OCI-LY7 (cell line): ENCODE results near the gene GMPPA. TPM values are rescaled to one million over a fixed set of nuclear protein-coding genes. Genes with fewer than 3 reads are reported as not detected.

Source experiments
- BruUV-seq: library from RNA; stranded (reverse); fragments of 400-500 nt; replicated peaks from 2 replicates; lab custom pipeline; 2021; lab: Mats Ljungman, UMichigan
- CTCF ChIA-PET: fragments of 300-600 bp; sonication (Branson Sonifier 250); formaldehyde crosslinking; loops from one replicate; lab custom pipeline; 2022; ENCODE audit warnings: antibody characterized with exemption; ENCODE audit not compliant: unreplicated experiment; lab: Charles Lee
- POLR2A ChIA-PET: fragments of 300-600 bp; sonication (Branson Sonifier 250); formaldehyde crosslinking; loops from one replicate; lab custom pipeline; 2022; ENCODE audit warnings: antibody characterized with exemption; lab: Charles Lee
- DNase-seq: peaks from one replicate; pipeline ENCODE4 v3.0.0-alpha.2; 2015; ENCODE audit warnings: low spot score
- H2AFZ ChIP-seq: fragments of 200-600 bp; sonication (generic), shearing (Covaris generic); 2 replicates; pipeline ENCODE4 v1.6.1; 2014; ENCODE audit warnings: mild to moderate bottlenecking, antibody characterized with exemption, low read length, moderate library complexity
- H3K27ac ChIP-seq: fragments of 200-600 bp; sonication (generic); 2 replicates; pipeline ENCODE4 v1.5.1; 2014; ENCODE audit warnings: mixed run types, low read depth, mild to moderate bottlenecking, moderate library complexity, low read length, inconsistent platforms; ENCODE audit not compliant: poor library complexity, severe bottlenecking
- H3K36me3 ChIP-seq: fragments of 200-600 bp; sonication (generic); 2 replicates; pipeline ENCODE4 v1.6.1; 2014; ENCODE audit warnings: mild to moderate bottlenecking, antibody characterized with exemption, low read length, moderate library complexity, mixed read lengths; ENCODE audit not compliant: insufficient read depth
- H3K4me1 ChIP-seq: fragments of 200-600 bp; sonication (generic); 2 replicates; pipeline ENCODE4 v1.5.1; 2014; ENCODE audit warnings: mild to moderate bottlenecking, low read length; ENCODE audit not compliant: insufficient read depth, poor library complexity, severe bottlenecking
- H3K4me2 ChIP-seq: fragments of 200-600 bp; sonication (generic); 2 replicates; pipeline ENCODE4 v1.6.1; 2014; ENCODE audit warnings: mild to moderate bottlenecking, low read length
- H3K4me3 ChIP-seq: fragments of 200-600 bp; sonication (generic); 2 replicates; pipeline ENCODE4 v1.5.1; 2014; ENCODE audit warnings: mild to moderate bottlenecking, low read depth, low read length; ENCODE audit not compliant: poor library complexity, severe bottlenecking
- H3K79me2 ChIP-seq: fragments of 200-600 bp; sonication (generic); 2 replicates; pipeline ENCODE4 v1.6.1; 2016; ENCODE audit warnings: low read depth, mild to moderate bottlenecking, low read length, moderate library complexity, mixed read lengths; ENCODE audit not compliant: insufficient read depth
- H3K9me2 ChIP-seq: fragments of 200-600 bp; sonication (generic); 2 replicates; pipeline ENCODE4 v1.6.1; 2016; ENCODE audit warnings: mild to moderate bottlenecking, low read length, mixed read lengths; ENCODE audit not compliant: insufficient read depth
- H3K9me3 ChIP-seq: fragments of 200-600 bp; sonication (generic); 2 replicates; pipeline ENCODE4 v1.6.1; 2014; ENCODE audit warnings: mild to moderate bottlenecking, mixed run types, low read length, mixed read lengths
- H4K20me1 ChIP-seq: fragments of 200-600 bp; sonication (generic); 2 replicates; pipeline ENCODE4 v1.6.1; 2014; ENCODE audit warnings: mild to moderate bottlenecking, antibody characterized with exemption, low read length, moderate library complexity, mixed read lengths; ENCODE audit not compliant: insufficient read depth
- EZH2phosphoT487 ChIP-seq: fragments of 200-600 bp; sonication (generic); IDR thresholded peaks from 2 replicates; pipeline ENCODE4 v1.6.1; 2018; ENCODE audit warnings: low read depth, borderline replicate concordance, mild to moderate bottlenecking, mixed run types, antibody characterized with exemption, low read length, moderate library complexity, mixed read lengths
- intact Hi-C: fragments of 100-400 bp; cut with micrococcal nuclease; formaldehyde crosslinking; loops from one replicate; pipeline ENCODE4 v1.10.0; 2022; ENCODE audit not compliant: unreplicated experiment
- total RNA-seq, 2 experiments: library from RNA; depleted of rRNA in 1 of 2; stranded (reverse); fragments of >200 nt in 1 of 2; shearing (Covaris generic) in 1 of 2; gene quantifications; 2 replicates each; pipeline ENCODE4 v1.2.3, GENCODE V29; 2014 to 2022
- TF ChIP-seq, protein P1 (sequence below): fragments of 200-600 bp; sonication (generic); conservative IDR thresholded peaks from 2 replicates; pipeline ENCODE4 v1.5.1; 2014; ENCODE audit warnings: mild to moderate bottlenecking, antibody characterized with exemption, low read length, moderate library complexity, mixed read lengths

GMPPA gene
- total RNA-seq, 2 experiments from 2014 or later, result 28.4 to 46.4 TPM

DNA sequence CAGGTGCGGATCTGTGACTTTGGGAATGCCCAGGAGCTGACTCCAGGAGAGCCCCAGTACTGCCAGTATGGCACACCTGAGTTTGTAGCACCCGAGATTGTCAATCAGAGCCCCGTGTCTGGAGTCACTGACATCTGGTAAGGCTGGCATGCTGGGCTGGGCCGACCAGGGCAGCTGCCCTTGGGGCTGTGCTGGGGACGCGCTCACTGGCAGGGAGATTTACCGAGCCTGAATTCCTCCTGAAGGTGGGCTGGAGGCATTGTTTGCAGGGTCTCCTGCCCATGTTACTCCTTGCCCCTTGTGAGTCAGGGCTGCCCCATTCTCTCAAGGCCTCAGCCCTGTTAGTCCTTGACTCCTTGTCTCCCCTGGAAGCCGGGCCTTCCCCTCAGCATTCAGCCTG lies 18.7 kb upstream of the GMPPA start:
- POLR2A ChIA-PET, result no interaction called here
- Histone ChIP-seq H3K9me2 (no peaks in the 10 kb centered on the region), H3K4me1 (no peaks in the 10 kb centered on the region), H4K20me1 (no peaks in the 10 kb centered on the region; the same call in 1 of the 2 replicates), H3K36me3 (no peaks in the 10 kb centered on the region), H2AFZ (no peak overlapping the region), H3K4me3 (no peak overlapping the region), H3K4me2 (no peak overlapping the region), H3K9me3 (no peaks in the 10 kb centered on the region), H3K79me2 (no peaks in the 10 kb centered on the region), H3K27ac (no peak overlapping the region)
- intact Hi-C loops, result no loop called here
- no peak for TF ChIP-seq EZH2phosphoT487
- TF ChIP-seq, protein P1, sequence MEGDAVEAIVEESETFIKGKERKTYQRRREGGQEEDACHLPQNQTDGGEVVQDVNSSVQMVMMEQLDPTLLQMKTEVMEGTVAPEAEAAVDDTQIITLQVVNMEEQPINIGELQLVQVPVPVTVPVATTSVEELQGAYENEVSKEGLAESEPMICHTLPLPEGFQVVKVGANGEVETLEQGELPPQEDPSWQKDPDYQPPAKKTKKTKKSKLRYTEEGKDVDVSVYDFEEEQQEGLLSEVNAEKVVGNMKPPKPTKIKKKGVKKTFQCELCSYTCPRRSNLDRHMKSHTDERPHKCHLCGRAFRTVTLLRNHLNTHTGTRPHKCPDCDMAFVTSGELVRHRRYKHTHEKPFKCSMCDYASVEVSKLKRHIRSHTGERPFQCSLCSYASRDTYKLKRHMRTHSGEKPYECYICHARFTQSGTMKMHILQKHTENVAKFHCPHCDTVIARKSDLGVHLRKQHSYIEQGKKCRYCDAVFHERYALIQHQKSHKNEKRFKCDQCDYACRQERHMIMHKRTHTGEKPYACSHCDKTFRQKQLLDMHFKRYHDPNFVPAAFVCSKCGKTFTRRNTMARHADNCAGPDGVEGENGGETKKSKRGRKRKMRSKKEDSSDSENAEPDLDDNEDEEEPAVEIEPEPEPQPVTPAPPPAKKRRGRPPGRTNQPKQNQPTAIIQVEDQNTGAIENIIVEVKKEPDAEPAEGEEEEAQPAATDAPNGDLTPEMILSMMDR, result no peak
- DNase-seq, result no peak
- BruUV-seq, result no TSS peak
- CTCF ChIA-PET, result no interaction called here

DNA sequence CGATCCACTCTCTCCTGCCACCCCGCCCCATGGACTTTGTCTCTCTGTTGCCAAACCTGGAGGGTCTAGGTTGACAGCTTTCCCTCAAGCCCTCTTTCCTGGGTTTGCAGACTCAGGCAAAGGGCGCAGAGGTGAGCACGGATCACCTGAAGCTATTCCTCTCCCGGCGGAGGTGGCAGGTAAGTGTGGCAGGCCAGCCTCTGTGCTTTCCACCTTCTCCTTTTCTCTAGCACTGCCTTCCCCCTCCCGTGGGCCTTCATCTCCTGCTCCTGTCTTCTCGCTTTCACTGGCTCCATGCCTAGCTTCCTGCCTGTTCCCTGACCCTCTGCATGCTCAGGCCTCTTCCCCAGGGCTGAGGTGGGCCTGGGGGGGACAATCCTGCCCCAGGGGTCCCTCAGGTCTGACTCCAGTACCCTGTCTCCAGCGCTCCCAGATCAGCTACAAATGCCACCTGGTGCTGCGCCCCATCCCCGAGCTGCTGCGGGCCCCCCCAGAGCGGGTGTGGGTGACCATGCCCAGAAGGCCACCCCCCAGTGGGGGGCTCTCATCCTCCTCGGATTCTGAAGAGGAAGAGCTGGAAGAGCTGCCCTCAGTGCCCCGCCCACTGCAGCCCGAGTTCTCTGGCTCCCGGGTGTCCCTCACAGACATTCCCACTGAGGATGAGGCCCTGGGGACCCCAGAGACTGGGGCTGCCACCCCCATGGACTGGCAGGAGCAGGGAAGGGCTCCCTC lies 15.9 kb upstream of the GMPPA start:
- no peak overlapping the region for H3K4me2 ChIP-seq
- no peaks in the 10 kb centered on the region; the same call in 1 of the 2 replicates for H4K20me1 ChIP-seq
- no peak overlapping the region for H3K27ac ChIP-seq
- H3K4me3 ChIP-seq, result no peak overlapping the region
- ChIA-PET CTCF (no interaction called here), POLR2A (interaction anchor here (1.2 kb wide), 1 partner anchor 16 kb away, joined by 5 read pairs; the partner anchor contains the start of gene GMPPA)
- H3K36me3 ChIP-seq, result no peaks in the 10 kb centered on the region
- intact Hi-C loops, result no loop called here
- H2AFZ ChIP-seq, result no peak overlapping the region
- no peaks in the 10 kb centered on the region for H3K9me3 ChIP-seq
- H3K4me1 ChIP-seq, result no peaks in the 10 kb centered on the region
- no peak for DNase-seq
- TF ChIP-seq, protein P1, result no peak
- no peak for TF ChIP-seq EZH2phosphoT487
- H3K79me2 ChIP-seq, result no peaks in the 10 kb centered on the region
- H3K9me2 ChIP-seq, result no peaks in the 10 kb centered on the region
- no TSS peak for BruUV-seq
